Measurements from ENCODE around the gene MEDAG. TPM values are rescaled to one million over a fixed set of nuclear protein-coding genes. Genes with fewer than 3 reads are reported as not detected.
A peak's percentile ranks its signal among the peaks of the same experiment; 100 is the strongest.

MEDAG gene
- total and polyA plus RNA-seq, 2 experiments from 2014 or later = 1.7 to 2.0 TPM

DNA sequence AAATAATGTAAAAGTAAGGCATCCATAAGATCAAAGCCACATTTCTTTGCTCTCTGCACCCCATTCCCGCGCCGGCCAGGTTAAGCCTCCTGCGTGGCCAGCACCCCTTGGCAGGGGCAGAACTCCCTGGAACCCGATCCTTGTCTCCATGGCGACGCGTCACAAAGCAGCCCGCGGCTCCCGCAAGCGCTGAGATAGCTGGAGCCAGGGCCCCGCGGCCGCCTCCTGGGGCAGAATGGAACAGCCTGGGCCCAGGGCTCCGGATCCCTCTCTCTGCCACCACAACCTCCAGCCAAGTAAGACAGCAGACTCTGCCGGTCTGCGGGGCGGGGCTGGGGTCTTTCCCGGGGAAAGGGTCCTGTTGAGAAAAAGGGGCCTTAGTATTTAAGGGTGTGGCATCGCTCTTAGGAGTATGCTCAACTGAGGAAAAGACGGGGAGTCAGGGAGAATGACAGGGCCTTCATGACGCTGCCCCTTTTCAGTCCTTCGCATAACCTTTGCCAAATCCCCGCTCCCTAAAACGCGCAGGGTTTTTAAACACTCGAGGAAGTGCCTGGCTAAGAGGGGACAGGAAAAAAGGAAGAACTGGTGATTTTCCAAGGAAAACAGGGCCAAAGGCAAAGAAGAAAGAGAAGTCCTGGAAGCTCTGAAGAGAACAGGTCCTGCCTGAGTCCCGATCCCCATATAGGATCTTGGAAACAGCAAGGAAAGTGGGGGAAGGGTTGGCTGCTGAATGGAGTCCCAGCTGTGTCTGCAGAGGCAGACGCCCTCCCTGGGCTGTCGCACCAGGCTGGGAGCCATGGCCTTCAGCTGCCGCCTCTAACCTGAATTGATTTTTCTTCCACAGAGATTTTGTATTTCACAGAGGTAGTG is 26.6 kb downstream of the MEDAG start, which contains the start of gene TEX26 (continued):
- no peak for TF ChIP-seq STAT1 (IDR thresholded peaks at IDR 0.05; ENCODE audit: unreplicated experiment)
- no peak for TF ChIP-seq EZH2 (IDR thresholded peaks at IDR 0.05; ENCODE audit: low read depth, unreplicated experiment)
- no peak for TF ChIP-seq POLR2AphosphoS5 (IDR thresholded peaks at IDR 0.05; ENCODE audit: low read depth)
- TF ChIP-seq, protein P1, sequence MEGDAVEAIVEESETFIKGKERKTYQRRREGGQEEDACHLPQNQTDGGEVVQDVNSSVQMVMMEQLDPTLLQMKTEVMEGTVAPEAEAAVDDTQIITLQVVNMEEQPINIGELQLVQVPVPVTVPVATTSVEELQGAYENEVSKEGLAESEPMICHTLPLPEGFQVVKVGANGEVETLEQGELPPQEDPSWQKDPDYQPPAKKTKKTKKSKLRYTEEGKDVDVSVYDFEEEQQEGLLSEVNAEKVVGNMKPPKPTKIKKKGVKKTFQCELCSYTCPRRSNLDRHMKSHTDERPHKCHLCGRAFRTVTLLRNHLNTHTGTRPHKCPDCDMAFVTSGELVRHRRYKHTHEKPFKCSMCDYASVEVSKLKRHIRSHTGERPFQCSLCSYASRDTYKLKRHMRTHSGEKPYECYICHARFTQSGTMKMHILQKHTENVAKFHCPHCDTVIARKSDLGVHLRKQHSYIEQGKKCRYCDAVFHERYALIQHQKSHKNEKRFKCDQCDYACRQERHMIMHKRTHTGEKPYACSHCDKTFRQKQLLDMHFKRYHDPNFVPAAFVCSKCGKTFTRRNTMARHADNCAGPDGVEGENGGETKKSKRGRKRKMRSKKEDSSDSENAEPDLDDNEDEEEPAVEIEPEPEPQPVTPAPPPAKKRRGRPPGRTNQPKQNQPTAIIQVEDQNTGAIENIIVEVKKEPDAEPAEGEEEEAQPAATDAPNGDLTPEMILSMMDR (conservative IDR thresholded peaks at IDR 0.05; ENCODE audit: low read depth in 2 of 2) = no peak
- TF ChIP-seq NANOG (IDR thresholded peaks at IDR 0.05; ENCODE audit: borderline replicate concordance) = no peak

DNA sequence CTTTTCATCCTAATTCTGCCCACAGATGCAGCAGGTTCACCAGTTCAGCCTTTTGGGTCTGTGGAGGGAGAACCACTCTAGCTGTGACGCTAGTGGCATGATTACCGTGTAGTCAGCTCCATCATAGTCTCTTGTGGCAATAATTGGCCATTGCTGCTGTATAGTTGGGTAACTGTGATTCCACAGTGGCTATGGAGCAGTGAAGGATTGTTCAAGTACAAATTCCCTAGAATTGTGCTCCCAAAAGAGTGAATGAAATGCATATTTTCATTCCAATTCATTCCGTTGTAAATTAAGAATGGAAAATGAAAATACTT is 27.2 kb downstream of the MEDAG start:
- no peaks in the 10 kb centered on the region for H3K79me2 ChIP-seq (replicated peaks; ENCODE audit: insufficient read depth)
- H4K20me1 ChIP-seq (replicated peaks; ENCODE audit: insufficient read depth) = no peaks in the 10 kb centered on the region
- no peaks in the 10 kb centered on the region for H3K9me2 ChIP-seq (ENCODE audit: insufficient read depth)
- peak overlapping the region; percentile 64 for H3K4me3 ChIP-seq
- no peaks in the 10 kb centered on the region for H3K4me1 ChIP-seq (ENCODE audit: insufficient read depth)
- TF ChIP-seq STAT1 (IDR thresholded peaks at IDR 0.05; ENCODE audit: unreplicated experiment) = no peak
- no peak for TF ChIP-seq ZNF114 (CRISPR knock-in tag; IDR thresholded peaks at IDR 0.05)
- TF ChIP-seq, protein P2, sequence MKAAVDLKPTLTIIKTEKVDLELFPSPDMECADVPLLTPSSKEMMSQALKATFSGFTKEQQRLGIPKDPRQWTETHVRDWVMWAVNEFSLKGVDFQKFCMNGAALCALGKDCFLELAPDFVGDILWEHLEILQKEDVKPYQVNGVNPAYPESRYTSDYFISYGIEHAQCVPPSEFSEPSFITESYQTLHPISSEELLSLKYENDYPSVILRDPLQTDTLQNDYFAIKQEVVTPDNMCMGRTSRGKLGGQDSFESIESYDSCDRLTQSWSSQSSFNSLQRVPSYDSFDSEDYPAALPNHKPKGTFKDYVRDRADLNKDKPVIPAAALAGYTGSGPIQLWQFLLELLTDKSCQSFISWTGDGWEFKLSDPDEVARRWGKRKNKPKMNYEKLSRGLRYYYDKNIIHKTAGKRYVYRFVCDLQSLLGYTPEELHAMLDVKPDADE (IDR thresholded peaks at IDR 0.05) = no peak
- TF ChIP-seq JUNB (IDR thresholded peaks at IDR 0.05; ENCODE audit: unreplicated experiment) = no peak
- H3K4me2 ChIP-seq = peak overlapping the region; percentile 92
- DNase-seq (ENCODE audit: low spot score) = no peak
- H3K9me3 Mint-ChIP-seq = no peaks in the 10 kb centered on the region; the same call in 2 of the 3 replicates
- H3K36me3 ChIP-seq (ENCODE audit: insufficient read depth) = no peaks in the 10 kb centered on the region
- peak overlapping the region; percentile 99 for H2AFZ ChIP-seq
- no peak for ATAC-seq
- H3K4me3 Mint-ChIP-seq = peak overlapping the region; percentile 71; the same call in 1 of the 3 replicates
- H3K27me3 ChIP-seq (ENCODE audit: insufficient read depth) = peaks cover 29% of the 10 kb centered on the region
- no peaks in the 10 kb centered on the region for H3F3A ChIP-seq (replicated peaks; ENCODE audit: low read depth)
- H3K27ac ChIP-seq (ENCODE audit: low read depth) = no peak overlapping the region
- peaks cover 7% of the 10 kb centered on the region for H3K27me3 Mint-ChIP-seq (ENCODE audit: insufficient read depth, low read depth, poor library complexity)
- no peaks in the 10 kb centered on the region for H3K36me3 Mint-ChIP-seq (ENCODE audit: low read depth)
- H3K27ac Mint-ChIP-seq = no peak overlapping the region
- peaks cover 16% of the 10 kb centered on the region for H3K4me1 Mint-ChIP-seq

DNA sequence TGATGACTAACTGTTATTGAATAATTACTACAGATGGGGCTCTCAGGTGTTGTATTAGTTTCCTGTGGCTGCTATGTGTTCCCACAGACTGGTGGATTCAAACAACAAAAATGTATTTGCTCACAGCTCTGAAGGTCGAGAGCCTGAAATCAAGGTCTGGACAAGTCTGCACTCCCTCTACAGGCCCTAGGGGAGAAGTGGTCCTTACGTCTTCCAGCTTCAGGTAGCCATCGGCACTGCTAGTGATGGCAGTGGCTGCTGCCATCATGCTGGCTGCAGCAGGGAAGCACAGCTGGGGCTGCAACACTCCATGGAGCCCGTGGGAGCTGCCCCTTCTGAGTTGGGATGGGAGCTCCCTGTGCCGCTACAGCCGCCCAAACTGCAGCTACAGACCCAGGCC is 28.3 kb downstream of the MEDAG start:
- no peak overlapping the region for H3K27ac Mint-ChIP-seq
- H3K4me3 Mint-ChIP-seq = no peak overlapping the region
- no peaks in the 10 kb centered on the region for H3K79me2 ChIP-seq (replicated peaks; ENCODE audit: insufficient read depth)
- peak; percentile 63 for DNase-seq (ENCODE audit: low spot score)
- no peak for TF ChIP-seq NANOG (IDR thresholded peaks at IDR 0.05; ENCODE audit: borderline replicate concordance)
- TF ChIP-seq, protein P1 (conservative IDR thresholded peaks at IDR 0.05; ENCODE audit: low read depth in 2 of 2) = peak; percentile 47 to 53
- TF ChIP-seq, protein P3, sequence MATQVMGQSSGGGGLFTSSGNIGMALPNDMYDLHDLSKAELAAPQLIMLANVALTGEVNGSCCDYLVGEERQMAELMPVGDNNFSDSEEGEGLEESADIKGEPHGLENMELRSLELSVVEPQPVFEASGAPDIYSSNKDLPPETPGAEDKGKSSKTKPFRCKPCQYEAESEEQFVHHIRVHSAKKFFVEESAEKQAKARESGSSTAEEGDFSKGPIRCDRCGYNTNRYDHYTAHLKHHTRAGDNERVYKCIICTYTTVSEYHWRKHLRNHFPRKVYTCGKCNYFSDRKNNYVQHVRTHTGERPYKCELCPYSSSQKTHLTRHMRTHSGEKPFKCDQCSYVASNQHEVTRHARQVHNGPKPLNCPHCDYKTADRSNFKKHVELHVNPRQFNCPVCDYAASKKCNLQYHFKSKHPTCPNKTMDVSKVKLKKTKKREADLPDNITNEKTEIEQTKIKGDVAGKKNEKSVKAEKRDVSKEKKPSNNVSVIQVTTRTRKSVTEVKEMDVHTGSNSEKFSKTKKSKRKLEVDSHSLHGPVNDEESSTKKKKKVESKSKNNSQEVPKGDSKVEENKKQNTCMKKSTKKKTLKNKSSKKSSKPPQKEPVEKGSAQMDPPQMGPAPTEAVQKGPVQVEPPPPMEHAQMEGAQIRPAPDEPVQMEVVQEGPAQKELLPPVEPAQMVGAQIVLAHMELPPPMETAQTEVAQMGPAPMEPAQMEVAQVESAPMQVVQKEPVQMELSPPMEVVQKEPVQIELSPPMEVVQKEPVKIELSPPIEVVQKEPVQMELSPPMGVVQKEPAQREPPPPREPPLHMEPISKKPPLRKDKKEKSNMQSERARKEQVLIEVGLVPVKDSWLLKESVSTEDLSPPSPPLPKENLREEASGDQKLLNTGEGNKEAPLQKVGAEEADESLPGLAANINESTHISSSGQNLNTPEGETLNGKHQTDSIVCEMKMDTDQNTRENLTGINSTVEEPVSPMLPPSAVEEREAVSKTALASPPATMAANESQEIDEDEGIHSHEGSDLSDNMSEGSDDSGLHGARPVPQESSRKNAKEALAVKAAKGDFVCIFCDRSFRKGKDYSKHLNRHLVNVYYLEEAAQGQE (IDR thresholded peaks at IDR 0.05; ENCODE audit: unreplicated experiment) = no peak
- H3K9me3 Mint-ChIP-seq = no peaks in the 10 kb centered on the region; the same call in 2 of the 3 replicates
- H3K4me1 ChIP-seq (ENCODE audit: insufficient read depth) = no peaks in the 10 kb centered on the region
- H3K4me3 ChIP-seq = no peak overlapping the region
- H2AFZ ChIP-seq = 0 out of 2 replicates have a peak overlapping the region, but pooled peaks have one; percentile 32
- no peaks in the 10 kb centered on the region for H3K9me2 ChIP-seq (ENCODE audit: insufficient read depth)
- ATAC-seq = peak; percentile 69
- H3K36me3 ChIP-seq (ENCODE audit: insufficient read depth) = no peaks in the 10 kb centered on the region
- peaks cover 7% of the 10 kb centered on the region for H3K27me3 Mint-ChIP-seq (ENCODE audit: insufficient read depth, low read depth, poor library complexity)
- peaks cover 29% of the 10 kb centered on the region for H3K27me3 ChIP-seq (ENCODE audit: insufficient read depth)
- peaks cover 16% of the 10 kb centered on the region for H3K4me1 Mint-ChIP-seq
- no peaks in the 10 kb centered on the region for H3K36me3 Mint-ChIP-seq (ENCODE audit: low read depth)
- no peaks in the 10 kb centered on the region for H3F3A ChIP-seq (replicated peaks; ENCODE audit: low read depth)
- no peaks in the 10 kb centered on the region for H4K20me1 ChIP-seq (replicated peaks; ENCODE audit: insufficient read depth)
- no peak overlapping the region for H3K27ac ChIP-seq (ENCODE audit: low read depth)
- no peak overlapping the region for H3K4me2 ChIP-seq
